HepG2 (cell line): ENCODE data around the gene TMEM167B.

Experiments
- ATF2 ChIP-seq: sonication (generic); formaldehyde crosslinking; IDR thresholded peaks from 2 replicates; pipeline ENCODE4 v1.4.0; 2020; ENCODE audit warnings: missing genetic modification reagents
- CHD2 ChIP-seq: IDR thresholded peaks from 2 replicates; pipeline ENCODE4 v1.6.1; 2011; ENCODE audit warnings: low read depth, low read length, improper control_type of control experiment
- CTCF ChIP-seq: sonication (generic); formaldehyde crosslinking; IDR thresholded peaks from 2 replicates; pipeline ENCODE4 v1.5.0; 2020; ENCODE audit warnings: mild to moderate bottlenecking, missing genetic modification reagents, moderate library complexity
- FOSL1 ChIP-seq: sonication (generic); formaldehyde crosslinking; IDR thresholded peaks from 2 replicates; pipeline ENCODE4 v1.9.0; 2021; ENCODE audit warnings: missing genetic modification reagents, borderline replicate concordance
- GABPA ChIP-seq, 2 experiments: IDR thresholded peaks; 2 replicates each; pipeline ENCODE4 v1.6.1; 2011 to 2016; ENCODE audit warnings: low read depth in 2 of 2, low read length in 1 of 2, missing biosample characterization in 1 of 2, missing genetic modification characterization in 1 of 2
- GMEB1 ChIP-seq: sonication (generic); formaldehyde crosslinking; IDR thresholded peaks from 2 replicates; pipeline ENCODE4 v1.5.1; 2020; ENCODE audit warnings: missing genetic modification reagents, mild to moderate bottlenecking, borderline replicate concordance
- JUN ChIP-seq: sonication (generic); formaldehyde crosslinking; IDR thresholded peaks from 2 replicates; pipeline ENCODE4 v1.4.0; 2020; ENCODE audit warnings: mild to moderate bottlenecking, missing genetic modification reagents
- KLF13 ChIP-seq: sonication (generic); formaldehyde crosslinking; IDR thresholded peaks from 2 replicates; pipeline ENCODE4 v1.4.0; 2020; ENCODE audit warnings: mild to moderate bottlenecking, missing genetic modification reagents
- PHF5A ChIP-seq: IDR thresholded peaks from one replicate; pipeline ENCODE4 v1.6.1; 2018; ENCODE audit warnings: low read depth, missing genetic modification reagents; ENCODE audit not compliant: unreplicated experiment
- POLR2A ChIP-seq, 2 experiments: IDR thresholded peaks; 2 replicates each; pipeline ENCODE4 v1.6.1; 2011; ENCODE audit warnings: low read depth in 2 of 2, low read length in 2 of 2, mild to moderate bottlenecking in 1 of 2, moderate library complexity in 1 of 2; ENCODE audit not compliant: insufficient read depth in 1 of 2
- ZHX2 ChIP-seq, 2 experiments: sonication (generic) in 1 of 2; formaldehyde crosslinking in 1 of 2; IDR thresholded peaks; 2 replicates each; pipeline versions ENCODE4 v1.6.1 to v1.9.0; 2014 to 2022; ENCODE audit warnings: antibody characterized with exemption in 1 of 2, borderline replicate concordance in 1 of 2, inconsistent platforms in 1 of 2, low read depth in 1 of 2, missing genetic modification reagents in 1 of 2
- ZNF276 ChIP-seq: sonication (generic); formaldehyde crosslinking; IDR thresholded peaks from 2 replicates; pipeline ENCODE4 v1.4.0; 2020; ENCODE audit warnings: mild to moderate bottlenecking, low read depth, missing genetic modification reagents
- ZNF580 ChIP-seq: IDR thresholded peaks from 2 replicates; pipeline ENCODE4 v1.6.1; 2016; ENCODE audit warnings: low read depth, borderline replicate concordance
- ZNF605 ChIP-seq: sonication (generic); formaldehyde crosslinking; IDR thresholded peaks from 2 replicates; pipeline ENCODE4 v1.8.0; 2022; ENCODE audit warnings: mild to moderate bottlenecking, missing genetic modification reagents

- TF ChIP-seq GABPA (IDR thresholded peaks at IDR 0.05; ENCODE audit: low read depth, low read length) (no peak), GABPA (CRISPR knock-in tag; IDR thresholded peaks at IDR 0.05; ENCODE audit: low read depth) (no peak), KLF13 (no peak), CTCF (CRISPR knock-in tag) (no peak), JUN (no peak), ATF2 (no peak), ZNF580 (no peak), ZNF605 (CRISPR knock-in tag) (no peak), GMEB1 (no peak), FOSL1 (CRISPR knock-in tag) (no peak), ZNF276 (CRISPR knock-in tag) (no peak), CHD2 (no peak), POLR2A (IDR thresholded peaks at IDR 0.05; ENCODE audit: insufficient read depth in 1 of 2, low read depth in 2 of 2, low read length in 2 of 2) (no peak), PHF5A (CRISPR knock-in tag) (no peak), ZHX2 (IDR thresholded peaks at IDR 0.05; ENCODE audit: low read depth) (no peak), ZHX2 (CRISPR knock-in tag; IDR thresholded peaks at IDR 0.05; ENCODE audit: borderline replicate concordance) (no peak)
Measured at GRCh38 chr1:109045595-109045994, 45.0 kb upstream of the TMEM167B start.
